ENCODE measurements around the gene TST.

Gene TST

GRCh38 chr22:36986242-36986821 lies 32.9 kb downstream of the TST start:
- Histone ChIP-seq H3K36me3 (no peaks in the 10 kb centered on the region), H3K4me3 (ENCODE audit: low read depth, low read length) (no peak overlapping the region), H3K27me3 (ENCODE audit: insufficient read depth, low read depth, severe bottlenecking) (peaks cover 32% of the 10 kb centered on the region), H3K9me3 (ENCODE audit: severe bottlenecking) (peaks cover 18% of the 10 kb centered on the region), H3K27ac (no peak overlapping the region)
- DNase-seq: peak; percentile 34
- peak; percentile 69 for TF ChIP-seq CTCF (IDR thresholded peaks at IDR 0.05; ENCODE audit: low read depth, low read length)

- Histone ChIP-seq H3K4me3 (ENCODE audit: low read depth, low read length) (no peak overlapping the region), H3K27me3 (ENCODE audit: insufficient read depth, low read depth, severe bottlenecking) (peaks cover 22% of the 10 kb centered on the region)
- TF ChIP-seq CTCF (IDR thresholded peaks at IDR 0.05; ENCODE audit: low read depth, low read length): no peak
Measured at GRCh38 chr22:36985211-36985889, 33.9 kb downstream of the TST start.

GRCh38 chr22:36982136-36982535 lies 37.1 kb downstream of the TST start:
- H3K36me3 ChIP-seq: no peaks in the 10 kb centered on the region
- peaks cover 12% of the 10 kb centered on the region for H3K27me3 ChIP-seq (ENCODE audit: insufficient read depth, low read depth, severe bottlenecking)
- no peak overlapping the region for H3K27ac ChIP-seq
- peaks cover 13% of the 10 kb centered on the region for H3K9me3 ChIP-seq (ENCODE audit: severe bottlenecking)
- H3K4me3 ChIP-seq (ENCODE audit: low read depth, low read length): no peak overlapping the region
- peak; percentile 24 for DNase-seq
- TF ChIP-seq CTCF (IDR thresholded peaks at IDR 0.05; ENCODE audit: low read depth, low read length): peak; percentile 31; the same call in 1 of the 2 replicates

More at GRCh38 chr22:36985211-36985889, 33.9 kb downstream of the TST start:
- no peak for DNase-seq
- Histone ChIP-seq H3K27ac (no peak overlapping the region), H3K9me3 (ENCODE audit: severe bottlenecking) (peaks cover 18% of the 10 kb centered on the region), H3K36me3 (no peaks in the 10 kb centered on the region)

GRCh38 chr22:36981247-36981775 lies 37.9 kb downstream of the TST start:
- H3K36me3 ChIP-seq: no peaks in the 10 kb centered on the region
- no peak for TF ChIP-seq CTCF (IDR thresholded peaks at IDR 0.05; ENCODE audit: low read depth, low read length)

GRCh38 chr22:36979016-36979910 lies 40.0 kb downstream of the TST start:
- no peak for TF ChIP-seq CTCF (IDR thresholded peaks at IDR 0.05; ENCODE audit: low read depth, low read length)
- Histone ChIP-seq H3K27ac (no peak overlapping the region), H3K36me3 (no peaks in the 10 kb centered on the region)

More at GRCh38 chr22:36981247-36981775, 37.9 kb downstream of the TST start:
- peaks cover 12% of the 10 kb centered on the region for H3K9me3 ChIP-seq (ENCODE audit: severe bottlenecking)
- no peak for DNase-seq
- no peak overlapping the region for H3K4me3 ChIP-seq (ENCODE audit: low read depth, low read length)
- no peak overlapping the region for H3K27ac ChIP-seq
- peaks cover 20% of the 10 kb centered on the region for H3K27me3 ChIP-seq (ENCODE audit: insufficient read depth, low read depth, severe bottlenecking)

More at GRCh38 chr22:36979016-36979910, 40.0 kb downstream of the TST start:
- H3K9me3 ChIP-seq (ENCODE audit: severe bottlenecking): no peaks in the 10 kb centered on the region
- H3K27me3 ChIP-seq (ENCODE audit: insufficient read depth, low read depth, severe bottlenecking): peaks cover 38% of the 10 kb centered on the region
- DNase-seq: no peak
- no peak overlapping the region for H3K4me3 ChIP-seq (ENCODE audit: low read depth, low read length)
